ENCODE measurements around the gene CTNS. TPM values are rescaled to one million over a fixed set of nuclear protein-coding genes. Genes with fewer than 3 reads are reported as not detected.
"Not testable (repeated sequence)": the region's sequence is repeated elsewhere in the genome, so short reads cannot be mapped to it uniquely, and the experiment has no call there.

The CTNS gene
- total RNA-seq, 1 experiment from 2014 or later = 12.6 TPM

DNA sequence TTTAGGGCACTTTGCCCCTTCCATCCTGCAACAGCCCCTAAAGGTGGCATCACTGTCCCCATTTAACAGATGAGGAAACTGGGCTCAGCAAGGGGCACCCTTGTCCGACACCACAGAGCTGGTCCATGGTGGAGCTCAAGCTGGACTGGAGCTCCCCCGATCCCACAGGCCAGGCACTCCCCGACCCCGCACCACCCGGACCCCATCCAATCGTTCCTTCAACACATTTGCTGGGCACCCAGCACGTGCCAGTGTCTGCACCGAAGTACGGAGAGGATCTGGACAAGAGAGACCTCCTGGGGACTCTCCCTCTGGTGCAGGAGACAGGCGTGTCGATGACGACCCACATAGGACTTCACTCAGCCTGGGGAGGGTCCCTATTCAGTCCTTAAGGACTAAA lies 45.5 kb downstream of the CTNS start:
- DNase-seq (ENCODE audit: low spot score) = no peak

DNA sequence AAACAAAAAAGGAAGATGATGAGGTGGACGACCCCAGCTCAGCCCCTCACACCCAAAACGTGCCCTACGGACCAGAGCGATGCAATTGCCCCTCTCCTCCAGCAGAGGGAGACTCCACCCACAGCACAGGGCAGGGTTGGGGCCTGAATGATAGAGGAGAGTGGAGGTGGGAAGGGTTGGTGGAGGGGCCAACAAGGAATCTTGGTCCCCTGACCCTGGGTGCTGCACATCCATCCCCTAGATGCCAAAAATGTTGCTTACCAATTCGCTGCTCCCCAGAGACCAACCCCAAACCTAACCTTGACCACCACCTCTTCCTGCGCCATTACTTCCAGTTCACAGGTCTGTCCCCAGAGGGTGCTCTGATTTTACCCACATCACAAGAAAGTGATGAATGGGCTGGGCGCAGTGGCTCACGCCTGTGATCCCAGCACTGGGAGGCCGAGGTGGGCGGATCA lies 46.5 kb downstream of the CTNS start:
- no peak for DNase-seq (ENCODE audit: low spot score)

DNA sequence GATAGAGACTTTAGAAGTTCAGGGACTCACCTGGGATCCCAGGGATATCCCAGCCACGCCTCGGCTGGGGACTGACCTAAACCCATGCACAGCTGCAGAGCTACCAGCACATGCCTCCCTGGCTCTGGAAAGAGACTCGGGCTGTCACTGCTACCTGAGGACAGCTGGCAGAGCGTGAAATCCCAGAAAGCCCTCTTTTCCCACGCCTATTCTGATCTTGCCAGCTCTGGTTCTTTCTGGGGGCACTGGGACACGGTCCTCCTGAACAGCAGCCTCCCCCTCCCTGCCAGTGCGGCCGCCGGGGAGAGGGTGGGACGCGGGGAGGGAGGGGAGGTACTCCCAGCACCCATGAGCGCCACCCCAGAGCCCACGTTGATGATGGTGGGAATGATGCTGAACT lies 48.6 kb downstream of the CTNS start:
- no peak for DNase-seq (ENCODE audit: low spot score)

DNA sequence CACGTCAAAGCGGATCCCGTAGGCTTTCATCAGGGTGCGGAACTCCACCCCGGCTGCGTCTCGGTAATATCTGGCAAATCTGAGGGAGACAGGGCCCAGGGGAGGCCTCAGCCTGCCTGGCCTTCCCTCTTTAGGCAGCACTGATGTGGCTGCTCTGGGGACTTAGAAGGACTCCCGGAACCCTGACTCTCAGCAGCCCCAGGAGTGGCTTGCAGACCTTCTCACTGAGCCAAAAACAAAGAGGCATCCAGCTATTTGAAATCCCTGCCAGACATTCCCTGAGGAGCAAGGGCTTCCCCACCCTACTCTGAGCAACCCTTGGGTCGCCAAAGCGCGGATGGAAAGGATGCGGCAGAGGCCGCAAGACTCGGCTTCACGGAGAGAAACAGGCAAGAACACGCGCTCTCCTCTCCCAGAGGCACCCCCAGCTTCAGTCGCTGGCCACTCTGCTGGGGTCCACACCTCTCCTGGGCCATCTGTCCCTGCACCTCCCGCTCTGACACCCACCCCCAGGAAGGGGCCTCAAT lies 51.5 kb downstream of the CTNS start:
- DNase-seq (ENCODE audit: low spot score) = no peak

- DNase-seq (ENCODE audit: low spot score) = no peak
These were observed 52.3 kb downstream of the CTNS start for GRCh38 chr17:3688852-3689261.

DNA sequence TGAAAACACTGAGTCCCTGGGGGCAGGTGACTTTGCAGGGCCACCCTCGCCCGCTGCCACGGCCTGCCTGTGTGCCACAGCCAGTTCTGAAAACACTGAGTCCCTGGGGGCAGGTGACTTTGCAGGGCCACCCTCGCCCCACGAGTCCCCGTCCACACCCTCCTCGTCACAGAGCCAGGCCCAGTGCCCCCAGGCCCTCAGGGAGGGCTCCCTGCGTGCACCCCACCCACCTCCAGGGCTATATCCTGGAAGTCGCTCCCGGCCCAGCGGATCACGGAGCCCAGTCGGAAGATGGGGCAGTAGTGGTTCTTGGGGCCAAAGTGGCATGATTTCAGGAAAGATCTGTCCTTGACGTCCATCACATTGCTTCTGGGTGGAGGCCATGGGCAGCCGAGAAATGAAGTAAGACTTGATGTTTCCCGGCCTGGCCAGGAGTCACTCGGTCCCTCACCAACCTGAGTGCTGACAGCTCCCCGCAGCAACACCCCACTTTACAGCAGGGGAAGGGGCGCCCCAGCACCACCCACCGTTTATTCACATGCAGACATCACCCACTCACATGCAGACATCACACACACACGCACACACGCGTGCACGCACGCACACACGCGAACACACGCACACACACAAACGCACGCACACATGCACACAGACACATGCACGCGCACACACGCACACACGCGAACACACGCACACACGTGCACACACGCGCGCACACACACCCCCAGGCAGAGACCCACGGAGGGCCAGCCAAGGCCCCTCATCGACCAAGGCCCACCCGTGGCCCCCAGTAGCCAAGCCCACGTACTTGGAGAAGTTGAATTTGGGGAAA lies 52.9 kb downstream of the CTNS start:
- DNase-seq (ENCODE audit: low spot score) = no peak

DNA sequence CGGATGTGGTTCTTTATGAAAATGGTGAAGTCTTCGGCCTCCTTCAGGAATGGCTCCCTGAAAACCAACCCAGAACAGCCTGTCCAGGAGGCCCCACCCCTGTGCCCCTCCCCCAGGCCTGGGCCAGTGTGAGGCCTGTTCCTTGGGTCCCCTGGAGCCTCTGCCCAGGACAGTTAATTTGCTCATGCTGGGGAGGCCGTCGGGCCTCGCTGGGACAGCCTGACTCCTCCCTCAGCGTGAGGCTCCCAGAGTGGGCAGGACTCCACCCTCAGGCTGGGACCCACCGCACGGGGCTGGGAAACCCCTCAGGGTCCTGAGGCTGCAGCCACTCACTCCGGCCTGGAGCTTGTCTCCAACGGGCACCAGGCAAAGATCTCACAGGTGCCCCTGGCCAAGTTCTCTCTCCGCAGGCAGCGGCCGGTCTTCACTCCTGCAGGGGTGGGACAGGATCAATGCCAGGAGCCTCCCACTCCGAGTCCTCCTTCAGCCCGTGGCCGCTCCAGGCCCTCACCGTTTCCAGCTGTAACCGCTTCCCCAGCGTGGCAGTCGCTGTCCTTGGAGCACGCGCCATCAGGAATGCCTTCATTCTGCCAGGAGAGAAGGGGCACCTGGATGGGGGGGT lies 53.6 kb downstream of the CTNS start:
- no peak for DNase-seq (ENCODE audit: low spot score)

GRCh38 chr17:3691617-3692067 lies 55.1 kb downstream of the CTNS start:
- no peak for DNase-seq (ENCODE audit: low spot score)

- no peak for DNase-seq (ENCODE audit: low spot score)
These were observed 55.8 kb downstream of the CTNS start for GRCh38 chr17:3692346-3692745.

- no peak for DNase-seq (ENCODE audit: low spot score)
These were observed 56.6 kb downstream of the CTNS start for GRCh38 chr17:3693141-3693540.

DNA sequence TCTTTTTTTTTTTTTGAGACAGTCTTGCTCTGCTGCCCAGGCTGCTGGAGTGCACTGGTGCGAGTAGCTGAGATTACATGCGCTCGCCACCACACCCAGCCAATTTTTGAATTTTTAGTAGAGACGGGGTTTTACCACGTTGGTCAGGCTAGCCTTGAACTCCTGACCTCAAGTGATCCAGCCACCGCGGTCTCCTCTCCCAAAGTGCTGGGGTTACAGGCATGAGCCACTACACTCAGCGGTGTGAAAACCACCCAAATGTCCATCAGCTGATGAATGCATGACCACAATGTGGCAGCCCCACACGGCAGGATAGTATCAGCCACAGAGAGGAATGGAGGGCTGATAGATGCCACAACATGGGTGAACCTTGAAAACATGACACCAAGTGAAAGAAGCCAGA lies 57.3 kb downstream of the CTNS start:
- DNase-seq (ENCODE audit: low spot score) = no peak

DNA sequence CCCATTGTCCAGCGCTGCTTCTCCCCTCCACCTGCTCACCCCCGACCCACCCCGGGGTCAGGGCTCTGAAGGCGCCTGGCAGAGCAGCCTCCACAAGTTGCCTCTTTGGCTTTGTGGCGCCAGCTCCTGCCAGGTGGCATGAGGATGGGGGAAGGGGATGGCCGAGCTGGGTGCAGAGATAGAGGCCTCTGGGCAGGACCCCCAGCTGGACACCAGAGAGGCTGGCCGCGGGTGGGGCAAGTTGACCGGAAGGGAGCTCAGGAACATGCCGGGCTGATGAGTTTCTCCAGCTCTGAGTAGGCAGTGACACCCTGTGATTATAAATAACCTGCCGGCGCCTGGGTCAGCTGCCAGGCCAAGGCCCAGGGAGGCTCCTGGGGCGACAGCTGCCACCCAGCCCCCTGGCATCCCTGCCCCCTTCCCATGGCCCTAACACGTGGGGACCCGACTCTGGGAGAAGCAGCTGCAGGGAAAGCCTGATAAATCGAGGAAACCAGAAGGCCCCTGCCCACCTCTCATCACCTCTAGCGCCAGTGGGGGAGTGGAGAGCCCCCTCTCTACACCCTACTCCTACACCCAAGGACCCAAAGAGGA lies 58.7 kb downstream of the CTNS start:
- DNase-seq (ENCODE audit: low spot score) = no peak

DNA sequence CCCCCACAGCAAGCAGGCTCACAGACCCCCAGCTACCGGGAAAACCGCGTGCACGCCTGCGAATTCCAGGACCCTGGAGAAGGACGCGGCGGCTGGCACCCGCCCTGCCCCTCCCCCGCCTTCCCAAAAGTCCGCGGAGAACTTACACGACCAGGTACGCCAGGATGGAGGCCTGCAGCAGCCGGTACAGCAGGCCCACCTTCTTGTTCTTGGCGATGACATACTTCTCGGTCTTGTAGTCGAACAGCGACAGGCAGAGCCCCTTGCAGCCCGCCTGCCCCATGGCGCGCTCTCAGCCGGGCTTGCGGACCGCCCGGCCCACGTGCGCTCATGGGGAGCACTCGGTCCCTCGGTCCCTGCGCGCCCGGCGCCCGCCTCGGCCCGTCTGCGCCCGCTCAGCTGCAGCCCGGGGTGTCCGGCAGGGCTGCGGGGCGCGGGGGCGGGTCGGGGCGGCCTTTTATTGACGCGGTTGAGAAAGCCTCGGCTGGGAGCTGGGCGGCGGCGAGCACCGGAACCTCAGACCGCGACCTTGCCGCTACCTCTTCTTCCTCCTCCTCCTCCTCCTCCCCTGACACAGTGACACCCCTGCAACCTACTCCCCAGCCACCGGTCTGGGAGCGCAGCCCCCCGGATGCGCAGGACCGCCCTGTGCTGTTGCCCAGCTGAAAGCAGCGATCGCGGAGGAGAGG lies 59.3 kb downstream of the CTNS start, which contains the start of gene P2RX5:
P2RX5 (minus strand) TSS at position 433 of the 689 bp plus-strand sequence; CDS start at position 283, 150 bp downstream.
- DNase-seq (ENCODE audit: low spot score) = no peak

GRCh38 chr17:3697103-3697476 lies 60.5 kb downstream of the CTNS start:
- no peak for DNase-seq (ENCODE audit: low spot score)

DNA sequence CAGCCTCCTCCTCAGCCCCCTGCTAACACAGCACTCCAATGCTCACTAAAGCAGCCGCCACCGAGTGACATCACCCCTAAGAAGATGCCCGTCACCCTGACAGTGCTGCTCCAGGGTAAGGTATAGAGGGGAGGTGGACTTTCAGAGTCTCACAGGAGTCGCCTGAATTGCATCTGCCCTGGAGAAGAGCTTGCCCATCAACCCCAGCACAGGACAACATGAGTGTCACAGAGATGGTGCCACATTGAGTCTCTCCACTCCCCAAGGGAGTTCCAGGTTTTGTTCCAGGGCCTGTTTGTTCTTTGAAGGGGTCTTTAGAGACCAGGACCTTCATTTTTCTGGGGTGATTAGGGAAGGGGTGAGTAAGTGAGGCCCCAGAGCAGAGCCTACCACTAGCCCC lies 61.6 kb downstream of the CTNS start:
- DNase-seq (ENCODE audit: low spot score) = no peak

GRCh38 chr17:3699951-3700350 lies 63.4 kb downstream of the CTNS start:
- no peak for DNase-seq (ENCODE audit: low spot score)

DNA sequence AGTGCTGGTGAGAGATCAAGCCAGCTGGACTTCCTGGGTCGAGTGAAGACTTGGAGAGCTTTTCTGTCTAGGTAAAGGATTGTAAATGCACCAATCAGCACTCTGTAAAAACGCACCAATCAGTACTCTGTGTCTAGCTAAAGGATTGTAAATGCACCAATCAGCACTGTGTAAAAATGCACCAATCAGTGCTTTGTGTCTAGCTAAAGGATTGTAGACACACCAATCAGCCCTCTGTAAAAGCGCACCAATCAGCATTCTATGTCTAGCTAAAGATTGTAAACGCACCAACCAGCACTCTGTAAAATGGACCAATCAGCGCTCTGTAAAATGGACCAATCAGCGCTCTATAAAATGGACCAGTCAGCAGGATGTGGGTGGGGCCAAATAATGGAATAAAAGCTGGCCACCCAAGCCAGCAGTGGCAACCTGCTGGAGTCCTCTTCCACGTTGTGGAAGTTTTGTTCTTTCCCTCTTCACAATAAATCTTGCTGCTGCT lies 65.5 kb downstream of the CTNS start:
- not testable (repeated sequence) for DNase-seq (ENCODE audit: low spot score)

DNA sequence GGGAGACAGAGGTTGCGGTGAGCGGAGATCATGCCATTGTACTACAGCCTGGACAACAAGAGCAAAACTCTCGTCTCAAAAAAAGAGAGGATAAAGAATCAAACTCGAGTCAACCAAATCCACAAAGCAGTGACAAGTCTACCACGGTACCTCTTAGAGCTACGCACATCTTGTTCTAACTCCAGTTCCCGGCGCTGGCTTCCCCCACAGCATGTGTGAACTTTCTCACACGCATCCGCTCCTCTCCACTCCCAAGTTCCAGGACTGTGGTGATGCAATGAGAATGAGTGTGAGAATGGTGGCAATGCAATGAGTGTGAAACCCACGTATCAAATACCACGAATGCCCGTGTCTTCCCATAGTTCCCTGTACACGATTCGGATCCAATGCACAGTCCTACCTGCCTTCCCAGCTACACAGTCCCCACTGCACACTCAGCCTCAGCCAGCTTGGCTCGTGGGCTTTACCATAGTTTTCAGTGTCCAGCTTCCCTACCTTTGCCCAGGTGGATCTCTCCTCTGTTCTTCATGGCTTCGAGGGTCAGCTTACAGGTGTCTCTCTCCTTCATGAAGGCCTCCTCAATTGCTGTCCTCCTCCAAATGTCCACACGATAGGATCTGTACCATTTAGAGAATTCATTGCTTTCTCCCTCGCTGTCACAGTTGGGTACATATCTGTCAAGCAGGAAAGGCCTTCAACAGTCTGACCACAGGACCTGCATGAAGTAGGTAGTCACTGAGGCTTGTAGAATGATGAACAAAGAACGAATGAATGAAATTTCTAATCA lies 68.6 kb downstream of the CTNS start:
- DNase-seq (ENCODE audit: low spot score) = no peak

DNA sequence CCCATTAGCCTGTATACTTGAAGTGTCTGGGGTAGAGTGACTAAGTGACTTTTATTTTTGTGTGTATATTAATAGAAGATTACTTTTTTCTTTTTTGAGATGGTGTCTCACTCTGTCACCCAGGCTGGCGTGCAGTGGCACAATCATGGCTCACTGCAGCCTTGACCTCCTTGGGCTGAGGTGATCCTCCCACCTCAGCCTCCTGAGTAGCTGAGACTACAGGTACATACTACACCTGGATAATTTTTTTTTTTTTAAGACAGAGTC lies 69.1 kb downstream of the CTNS start:
- not testable (repeated sequence) for DNase-seq (ENCODE audit: low spot score)

GRCh38 chr17:3708366-3708765 lies 71.8 kb downstream of the CTNS start:
- DNase-seq (ENCODE audit: low spot score) = no peak

- peak; percentile 22 for DNase-seq (ENCODE audit: low spot score)
These were observed 74.4 kb downstream of the CTNS start for GRCh38 chr17:3710951-3711383.
